Ramos (cell line): ENCODE results near the gene HSPG2.
"Not testable (repeated sequence)": the region's sequence is repeated elsewhere in the genome, so short reads cannot be mapped to it uniquely, and the experiment has no call there.

ENCODE experiments used
- in situ Hi-C: fragments of 300-500 bp; cut with MboI; formaldehyde crosslinking; loops from one replicate; pipeline ENCODE4 v1.14.3; 2022; ENCODE audit warnings: low sequenced_read_pairs; ENCODE audit not compliant: unreplicated experiment

HSPG2 gene

GRCh38 chr1:21937034-21937371 lies at the start of gene HSPG2:
Gene HSPG2, minus strand, starts transcription at chr1:21937310. Its CDS starts 93 bp downstream, at chr1:21937217.
- in situ Hi-C loops = no loop called here

- in situ Hi-C loops = not testable (repeated sequence)
Measured at GRCh38 chr1:21986386-21986785, 49.3 kb upstream of the HSPG2 start.

- in situ Hi-C loops = not testable (repeated sequence)
Measured at GRCh38 chr1:21985893-21986292, 48.8 kb upstream of the HSPG2 start.

- in situ Hi-C loops = not testable (repeated sequence)
Measured at GRCh38 chr1:21983539-21983938, 46.4 kb upstream of the HSPG2 start.

GRCh38 chr1:21982122-21982521 lies 45.0 kb upstream of the HSPG2 start:
- in situ Hi-C loops = not testable (repeated sequence)

GRCh38 chr1:21981253-21981652 lies 44.1 kb upstream of the HSPG2 start:
- in situ Hi-C loops = not testable (repeated sequence)

- in situ Hi-C loops = not testable (repeated sequence)
Measured at GRCh38 chr1:21980515-21981220, 43.6 kb upstream of the HSPG2 start.

- in situ Hi-C loops = not testable (repeated sequence)
Measured at GRCh38 chr1:21978209-21978608, 41.1 kb upstream of the HSPG2 start.

- in situ Hi-C loops = not testable (repeated sequence)
Measured at GRCh38 chr1:21976703-21977239, 39.7 kb upstream of the HSPG2 start, which contains the start of gene CELA3B. Gene CELA3B, plus strand, starts transcription at chr1:21977022. Its CDS starts 18 bp downstream, at chr1:21977040.

- in situ Hi-C loops = not testable (repeated sequence)
Measured at GRCh38 chr1:21975296-21975695, 38.2 kb upstream of the HSPG2 start.

GRCh38 chr1:21974699-21975098 lies 37.6 kb upstream of the HSPG2 start:
- in situ Hi-C loops = loop anchor here (25.0 kb wide), 2 partner anchors 312 to 737 kb away; partner anchors contain the start of gene RAP1GAP

- in situ Hi-C loops = loop anchor here (25.0 kb wide), 2 partner anchors 312 to 737 kb away; partner anchors contain the start of gene RAP1GAP
Measured at GRCh38 chr1:21973948-21974347, 36.8 kb upstream of the HSPG2 start.

- in situ Hi-C loops = loop anchor here (25.0 kb wide), 2 partner anchors 311 to 736 kb away; partner anchors contain the start of gene RAP1GAP
Measured at GRCh38 chr1:21972973-21973441, 35.9 kb upstream of the HSPG2 start.

GRCh38 chr1:21970523-21970922 lies 33.4 kb upstream of the HSPG2 start:
- in situ Hi-C loops = loop anchor here (25.0 kb wide), 2 partner anchors 308 to 733 kb away; partner anchors contain the start of gene RAP1GAP

- in situ Hi-C loops = loop anchor here (10.0 to 25.0 kb wide), 3 partner anchors 254 to 732 kb away; partner anchors contain the start of gene RAP1GAP
Measured at GRCh38 chr1:21969066-21969465, 32.0 kb upstream of the HSPG2 start.

GRCh38 chr1:21967216-21967615 lies 30.1 kb upstream of the HSPG2 start:
- in situ Hi-C loops = loop anchor here (10.0 to 25.0 kb wide), 3 partner anchors 252 to 730 kb away; partner anchors contain the start of gene RAP1GAP

- in situ Hi-C loops = loop anchor here (10.0 to 25.0 kb wide), 3 partner anchors 252 to 729 kb away; partner anchors contain the start of gene RAP1GAP
Measured at GRCh38 chr1:21966247-21967000, 29.3 kb upstream of the HSPG2 start.

GRCh38 chr1:21963477-21964217 lies 26.5 kb upstream of the HSPG2 start:
- in situ Hi-C loops = loop anchor here (10.0 to 25.0 kb wide), 3 partner anchors 249 to 726 kb away; partner anchors contain the start of gene RAP1GAP

GRCh38 chr1:21961799-21962198 lies 24.7 kb upstream of the HSPG2 start:
- in situ Hi-C loops = loop anchor here (10.0 to 25.0 kb wide), 3 partner anchors 247 to 724 kb away; partner anchors contain the start of gene RAP1GAP
